Measurements from ENCODE around the gene KLHL40.

KLHL40 gene

DNA sequence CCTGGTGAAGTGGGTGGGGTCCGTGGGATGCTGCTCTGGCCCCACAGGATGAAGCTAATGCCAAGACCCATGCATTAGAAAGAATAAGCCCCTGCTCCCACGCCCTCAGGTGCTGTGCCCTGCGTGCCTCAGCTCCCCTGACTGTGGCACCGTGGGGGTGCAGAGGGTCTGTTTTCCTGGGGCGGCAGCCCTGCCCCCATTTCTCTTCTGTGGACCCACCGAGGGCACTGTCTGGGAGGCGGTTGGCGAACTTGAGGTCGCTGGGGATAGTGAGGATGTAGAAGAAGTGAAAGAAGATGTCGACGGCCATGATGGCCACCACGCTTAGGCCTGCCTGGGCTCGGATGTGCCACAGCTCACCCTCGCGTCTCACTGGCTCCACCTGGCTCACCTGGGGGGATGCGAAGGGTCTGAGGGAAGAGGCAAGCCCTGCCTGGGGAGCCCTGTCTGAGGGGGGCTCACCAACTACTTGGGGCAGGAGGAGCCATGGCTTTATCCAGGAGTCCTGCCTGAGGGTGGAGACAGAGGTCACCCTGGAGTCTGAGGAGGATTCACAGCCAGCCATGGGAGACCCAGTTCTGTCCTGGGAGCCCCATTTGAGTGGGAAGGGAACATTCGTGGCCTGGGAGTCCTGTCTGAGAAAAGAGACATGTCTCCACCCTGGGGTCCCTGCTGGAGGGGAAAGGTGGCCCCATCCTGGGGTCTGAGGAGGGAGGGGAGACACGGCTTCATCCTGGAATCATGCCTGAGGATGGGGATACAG lies 12.1 kb downstream of the KLHL40 start:
- H3K79me2 ChIP-seq (ENCODE audit: insufficient read depth, low read length) = no peaks in the 10 kb centered on the region
- DNase-seq (no peak), ATAC-seq (ENCODE audit: insufficient read depth, low read depth) (no peak)
- H4K20me1 ChIP-seq (ENCODE audit: insufficient read depth, low read length) = peaks cover 11% of the 10 kb centered on the region
- no peak overlapping the region for H2AFZ ChIP-seq (ENCODE audit: low read depth, low read length)
- no peaks in the 10 kb centered on the region for H3K36me3 ChIP-seq (ENCODE audit: insufficient read depth, low read length)
- H3K4me3 ChIP-seq (ENCODE audit: low read depth in 1 of 2, low read length in 2 of 2) = no peak overlapping the region
- no peaks in the 10 kb centered on the region for H3K27me3 ChIP-seq (ENCODE audit: insufficient read depth, low read length, poor library complexity)
- no peak overlapping the region for H3K4me2 ChIP-seq (ENCODE audit: insufficient read depth, low read length)
- no peaks in the 10 kb centered on the region for H3K4me1 ChIP-seq (ENCODE audit: insufficient read depth, low read length)
- no peaks in the 10 kb centered on the region for H3K9me3 ChIP-seq (ENCODE audit: insufficient read depth, low read length, severe bottlenecking)
- no peak overlapping the region for H3K27ac ChIP-seq (ENCODE audit: low read length)
- H3K9ac ChIP-seq (ENCODE audit: low read depth, low read length) = no peak overlapping the region
- TF ChIP-seq EZH2 (IDR thresholded peaks at IDR 0.05; ENCODE audit: borderline replicate concordance, low read depth, low read length, severe bottlenecking) (no peak), CTCF (IDR thresholded peaks at IDR 0.05; ENCODE audit: borderline replicate concordance, extremely low read depth, low read length, poor library complexity, severe bottlenecking) (no peak)

DNA sequence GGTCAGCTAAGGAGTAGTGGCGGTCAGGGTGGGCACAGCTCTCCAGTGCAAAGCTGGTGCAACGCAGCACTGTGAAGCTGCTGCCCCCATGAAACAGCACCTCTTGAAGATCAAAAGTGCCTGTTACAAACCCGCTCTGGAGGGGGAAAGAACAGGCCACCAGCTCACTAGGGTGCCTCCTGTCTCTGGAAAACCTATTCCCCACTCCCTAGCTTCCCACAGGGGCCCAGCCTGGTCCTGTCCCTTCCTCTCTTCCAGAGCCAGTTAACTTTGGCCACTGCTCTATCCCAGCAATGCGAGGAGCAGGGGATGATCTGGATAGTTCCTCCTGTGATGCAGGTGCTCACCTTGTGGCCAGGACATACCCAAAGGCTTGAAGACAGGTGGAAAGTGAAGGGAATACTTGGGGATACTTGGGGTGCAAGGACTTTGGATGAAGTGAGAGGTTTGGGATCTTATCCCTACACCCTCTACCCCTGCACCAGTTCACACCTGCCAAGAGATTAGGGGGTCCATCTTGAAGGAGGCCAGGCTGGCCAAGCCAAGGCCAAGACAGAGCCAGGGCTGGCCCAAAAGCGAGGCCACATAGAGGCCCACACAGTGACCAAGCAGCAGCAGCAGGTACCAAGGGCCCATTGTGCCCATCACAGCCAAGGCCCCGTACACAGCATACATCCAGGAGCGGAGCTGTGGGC lies 13.0 kb downstream of the KLHL40 start:
- TF ChIP-seq EZH2 (IDR thresholded peaks at IDR 0.05; ENCODE audit: borderline replicate concordance, low read depth, low read length, severe bottlenecking) = no peak
- no peak for TF ChIP-seq CTCF (IDR thresholded peaks at IDR 0.05; ENCODE audit: borderline replicate concordance, extremely low read depth, low read length, poor library complexity, severe bottlenecking)
- Histone ChIP-seq H4K20me1 (ENCODE audit: insufficient read depth, low read length) (peaks cover 15% of the 10 kb centered on the region), H3K4me1 (ENCODE audit: insufficient read depth, low read length) (no peaks in the 10 kb centered on the region), H3K9me3 (ENCODE audit: insufficient read depth, low read length, severe bottlenecking) (no peaks in the 10 kb centered on the region), H3K4me3 (ENCODE audit: low read depth in 1 of 2, low read length in 2 of 2) (no peak overlapping the region), H2AFZ (ENCODE audit: low read depth, low read length) (no peak overlapping the region), H3K27ac (ENCODE audit: low read length) (no peak overlapping the region), H3K36me3 (ENCODE audit: insufficient read depth, low read length) (no peaks in the 10 kb centered on the region), H3K79me2 (ENCODE audit: insufficient read depth, low read length) (no peaks in the 10 kb centered on the region), H3K4me2 (ENCODE audit: insufficient read depth, low read length) (no peak overlapping the region), H3K9ac (ENCODE audit: low read depth, low read length) (no peak overlapping the region), H3K27me3 (ENCODE audit: insufficient read depth, low read length, poor library complexity) (no peaks in the 10 kb centered on the region)
- DNase-seq (no peak), ATAC-seq (ENCODE audit: insufficient read depth, low read depth) (no peak)

GRCh38 chr3:42698911-42699230 lies 13.5 kb downstream of the KLHL40 start:
- H3K4me1 ChIP-seq (ENCODE audit: insufficient read depth, low read length) = no peaks in the 10 kb centered on the region
- no peaks in the 10 kb centered on the region for H3K36me3 ChIP-seq (ENCODE audit: insufficient read depth, low read length)
- no peak overlapping the region for H3K27ac ChIP-seq (ENCODE audit: low read length)
- no peak overlapping the region for H3K4me2 ChIP-seq (ENCODE audit: insufficient read depth, low read length)
- H3K79me2 ChIP-seq (ENCODE audit: insufficient read depth, low read length) = no peaks in the 10 kb centered on the region
- H3K27me3 ChIP-seq (ENCODE audit: insufficient read depth, low read length, poor library complexity) = no peaks in the 10 kb centered on the region
- H2AFZ ChIP-seq (ENCODE audit: low read depth, low read length) = no peak overlapping the region
- TF ChIP-seq CTCF (IDR thresholded peaks at IDR 0.05; ENCODE audit: borderline replicate concordance, extremely low read depth, low read length, poor library complexity, severe bottlenecking) = no peak
- TF ChIP-seq EZH2 (IDR thresholded peaks at IDR 0.05; ENCODE audit: borderline replicate concordance, low read depth, low read length, severe bottlenecking) = no peak
- H3K4me3 ChIP-seq (ENCODE audit: low read depth in 1 of 2, low read length in 2 of 2) = no peak overlapping the region
- ATAC-seq (ENCODE audit: insufficient read depth, low read depth) = no peak
- no peak overlapping the region for H3K9ac ChIP-seq (ENCODE audit: low read depth, low read length)
- DNase-seq = no peak
- no peaks in the 10 kb centered on the region for H3K9me3 ChIP-seq (ENCODE audit: insufficient read depth, low read length, severe bottlenecking)
- peaks cover 18% of the 10 kb centered on the region for H4K20me1 ChIP-seq (ENCODE audit: insufficient read depth, low read length)

All from DND-41 (cell line).